GM18511 (cell line): ENCODE measurements around the gene MAP3K15.
A peak's percentile ranks its signal among the peaks of the same experiment; 100 is the strongest.

Experiments used
- ATAC-seq: cut with Tn5 transposase; IDR thresholded peaks from one replicate; pipeline ENCODE4 v1.9.1; 2021; ENCODE audit warnings: mild to moderate bottlenecking, moderate library complexity; ENCODE audit not compliant: unreplicated experiment

Gene MAP3K15

DNA sequence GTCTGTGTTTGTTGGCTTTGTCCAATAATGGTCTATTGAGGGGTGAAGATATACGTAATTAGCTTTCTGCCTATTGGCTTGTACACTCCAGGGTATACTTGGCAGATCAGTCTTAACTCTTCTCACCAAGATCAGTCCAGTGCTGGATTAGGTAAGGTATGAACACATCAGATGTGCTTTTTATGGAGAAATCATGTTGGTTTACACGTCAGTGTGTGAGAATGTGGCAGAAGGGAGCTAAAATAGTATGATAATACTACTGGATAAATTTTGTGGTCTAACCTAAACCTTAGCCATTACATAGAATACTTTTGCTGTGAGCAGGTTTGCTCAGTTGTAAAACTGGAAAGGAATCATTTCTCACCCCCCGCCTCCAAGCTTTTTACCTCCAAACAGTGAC lies 167.4 kb downstream of the MAP3K15 start:
- no peak for ATAC-seq

DNA sequence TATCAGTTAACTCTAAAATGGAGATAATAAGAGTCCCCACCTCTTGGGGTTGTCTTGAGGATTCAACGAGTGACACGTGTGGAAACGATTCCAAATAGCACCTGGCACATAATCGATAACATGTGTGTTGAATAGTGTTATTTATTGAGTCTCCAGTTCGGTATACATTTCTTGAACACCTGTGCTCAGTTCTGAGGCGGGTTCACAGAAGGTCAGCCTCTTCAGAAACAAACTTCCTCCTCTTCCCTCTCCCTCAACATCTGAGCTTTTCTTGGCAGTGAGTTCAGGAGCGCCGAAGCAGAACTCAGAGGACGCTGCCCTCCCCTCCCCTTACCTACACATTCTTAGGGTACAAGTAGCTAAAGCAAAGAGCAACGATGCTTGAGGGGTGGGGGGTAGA lies 170.6 kb downstream of the MAP3K15 start:
- no peak for ATAC-seq

DNA sequence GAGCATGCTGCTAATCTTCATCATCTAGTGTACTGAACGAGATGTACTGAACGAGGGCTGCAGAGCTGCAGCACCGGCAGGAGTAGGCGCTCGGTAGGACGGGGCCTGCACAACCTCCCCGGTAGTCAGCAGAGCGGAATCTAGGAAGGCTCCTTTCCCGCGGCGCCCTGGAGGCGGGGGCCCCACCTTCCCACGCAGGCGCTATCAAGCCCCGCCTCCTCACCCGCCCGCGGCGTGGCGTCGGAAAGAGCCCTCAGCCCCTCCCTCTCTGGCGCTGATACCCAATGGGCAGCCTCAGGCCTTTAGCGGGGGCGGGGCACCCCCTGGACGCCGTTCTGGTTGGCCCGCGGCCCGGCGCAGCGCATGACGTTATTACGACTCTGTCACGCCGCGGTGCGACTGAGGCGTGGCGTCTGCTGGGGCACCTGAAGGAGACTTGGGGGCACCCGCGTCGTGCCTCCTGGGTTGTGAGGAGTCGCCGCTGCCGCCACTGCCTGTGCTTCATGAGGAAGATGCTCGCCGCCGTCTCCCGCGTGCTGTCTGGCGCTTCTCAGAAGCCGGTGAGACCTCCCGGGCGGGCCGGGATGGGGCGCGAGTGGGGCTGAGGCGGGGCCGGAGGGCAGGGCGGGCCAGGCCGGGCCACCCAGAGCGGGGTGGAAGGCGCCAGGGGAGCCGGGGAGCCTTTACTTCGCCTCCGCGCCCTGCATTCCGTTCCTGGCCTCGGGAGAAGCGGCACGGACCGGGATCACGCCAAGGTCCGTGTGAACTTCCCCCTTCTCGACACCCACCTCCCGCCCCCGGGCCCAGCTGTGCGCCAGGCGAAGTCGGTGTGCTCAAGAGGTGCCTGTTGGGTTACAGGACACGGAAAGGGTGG lies 171.5 kb downstream of the MAP3K15 start, which contains the start of gene PDHA1:
PDHA1 (plus strand) TSS at position 393 of the 874 bp plus-strand sequence; CDS start at position 504, 111 bp downstream.
- peak; percentile 98 for ATAC-seq

DNA sequence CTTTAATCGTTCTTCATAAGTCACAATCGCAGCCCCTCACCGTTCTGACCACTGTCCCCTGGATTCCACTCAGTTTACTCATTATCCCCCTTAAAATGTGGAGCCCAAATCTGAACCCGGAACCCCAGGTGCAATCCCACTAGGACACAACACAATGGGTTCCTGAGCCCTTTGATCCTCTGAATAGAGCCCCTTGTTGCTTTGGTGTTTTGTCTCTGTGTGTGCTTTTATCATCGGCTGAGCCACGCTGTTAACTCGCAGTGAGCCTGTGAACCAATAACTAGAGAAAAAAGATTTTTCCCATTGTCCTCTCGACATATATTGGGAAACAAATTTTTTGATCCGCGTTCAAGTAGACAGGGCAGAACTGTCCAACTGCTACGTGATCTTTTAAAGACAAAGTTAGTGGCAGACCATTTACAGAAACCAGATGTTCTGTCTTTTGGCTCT lies 172.2 kb downstream of the MAP3K15 start:
- ATAC-seq, result no peak

DNA sequence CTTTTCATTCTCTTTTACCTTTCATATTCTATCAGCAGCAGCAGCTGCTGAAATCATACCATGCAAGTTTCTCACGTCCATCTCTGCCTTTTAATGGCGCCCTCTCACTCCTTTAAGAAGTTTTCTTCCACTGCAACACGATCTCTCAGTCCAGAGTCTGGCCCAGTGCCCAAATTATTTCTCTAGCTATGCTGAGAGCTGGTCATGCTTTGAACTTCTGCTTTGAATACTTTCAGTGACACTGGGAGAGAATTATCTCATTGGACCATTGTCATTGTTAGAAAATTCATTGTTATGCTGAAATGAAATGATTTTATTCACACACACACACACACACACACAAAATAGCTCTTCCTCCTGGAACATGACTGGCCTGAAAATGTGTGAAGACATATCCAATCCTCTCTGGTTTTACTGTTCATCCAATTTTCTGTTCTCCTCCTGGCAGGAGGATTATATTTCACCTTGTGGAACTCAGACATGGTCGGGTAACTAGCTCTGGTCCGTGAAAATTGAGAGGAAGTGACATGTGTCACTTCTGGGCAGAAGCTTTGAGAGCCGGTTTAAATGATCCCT lies 172.9 kb downstream of the MAP3K15 start:
- no peak for ATAC-seq

DNA sequence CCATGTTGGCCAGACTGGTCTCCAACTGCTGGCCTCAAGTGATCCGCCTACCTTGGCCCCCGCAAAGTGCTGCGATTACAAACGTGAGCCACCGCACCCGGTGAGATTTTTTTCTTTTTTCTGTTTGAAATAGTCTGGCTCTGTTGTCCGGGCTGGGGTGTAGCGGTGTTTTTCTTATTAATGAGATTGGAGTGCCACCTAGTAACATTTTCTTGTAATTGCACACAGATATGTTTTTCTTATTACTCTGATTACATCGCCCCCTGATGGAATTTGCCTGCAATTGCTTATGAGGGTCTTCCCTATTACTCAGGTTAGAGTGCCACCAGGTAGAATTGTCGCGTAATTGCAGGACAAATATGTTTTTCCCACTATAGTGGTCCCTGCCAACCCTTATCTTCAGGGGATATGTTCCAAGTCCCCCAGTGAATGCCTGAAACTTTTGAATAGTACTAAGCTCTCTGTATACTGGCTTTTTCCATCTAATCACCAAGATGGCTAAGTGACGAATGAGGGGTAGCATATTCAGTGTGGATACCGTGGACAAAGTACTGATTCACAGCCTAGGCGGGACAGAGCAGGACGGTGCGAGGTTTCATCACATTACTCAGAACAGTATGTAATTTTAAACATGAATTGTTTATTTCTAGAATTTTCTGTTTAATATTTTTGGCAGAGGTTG lies 180.2 kb downstream of the MAP3K15 start:
- ATAC-seq, result no peak

DNA sequence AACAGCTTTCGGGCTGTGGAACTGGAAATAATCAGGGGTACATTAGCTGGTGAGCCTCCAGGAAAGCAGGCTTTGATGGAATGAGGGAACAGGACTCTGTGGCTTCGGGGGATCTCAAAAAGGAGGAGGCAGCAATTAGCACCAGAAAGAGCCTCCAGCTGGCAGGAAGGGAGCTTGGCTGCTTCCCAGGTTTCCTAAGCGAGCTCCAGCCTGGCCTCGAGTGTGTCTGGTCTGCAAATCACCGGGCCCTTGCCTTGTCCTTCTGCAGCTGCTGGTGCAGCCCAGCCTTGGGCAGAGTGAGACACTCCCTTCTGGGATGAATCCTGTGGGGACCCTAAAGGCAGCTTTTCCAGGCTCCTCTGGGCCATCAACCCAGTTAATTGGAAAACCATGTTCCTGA lies 182.3 kb downstream of the MAP3K15 start:
- ATAC-seq, result no peak

DNA sequence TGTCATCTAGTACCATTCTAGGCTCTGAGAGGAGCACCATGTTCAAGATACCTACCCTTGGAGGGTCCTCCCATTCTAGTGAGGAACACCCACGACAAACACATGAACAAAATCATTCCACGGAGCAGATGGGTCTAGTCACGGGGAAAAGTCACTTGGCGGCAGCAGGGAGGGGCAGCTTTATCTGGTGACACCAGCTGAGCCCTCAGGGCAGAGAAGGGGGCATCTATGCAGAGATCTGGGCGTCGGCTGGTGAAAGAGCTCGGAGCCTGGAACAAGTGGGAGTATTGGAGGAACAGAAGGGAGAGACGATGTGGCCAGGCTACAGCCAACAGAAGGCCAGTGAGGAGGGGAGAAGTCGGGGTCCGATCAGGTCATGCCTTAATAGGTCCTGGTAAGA lies 183.5 kb downstream of the MAP3K15 start:
- no peak for ATAC-seq

DNA sequence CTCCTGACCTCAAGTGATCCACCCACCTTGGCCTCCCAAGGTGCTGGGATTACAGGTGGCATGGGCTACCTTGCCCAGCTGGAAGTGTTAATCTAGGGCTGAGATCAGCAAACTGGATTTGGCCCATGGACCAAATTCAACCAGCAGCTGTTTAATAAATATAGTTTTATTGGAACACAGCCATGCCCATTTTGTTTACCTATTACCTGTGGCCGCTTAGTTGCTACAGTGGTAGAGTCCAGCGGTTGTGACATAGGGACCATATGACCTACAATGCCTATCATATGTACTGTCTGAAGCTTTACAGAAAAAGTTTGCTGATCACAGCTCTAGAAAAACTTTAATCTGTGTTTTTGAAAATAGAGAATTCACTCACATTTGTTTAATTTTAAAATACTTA lies 188.7 kb downstream of the MAP3K15 start:
- ATAC-seq, result no peak
